ENCODE data around the gene PCDH19.

Gene PCDH19

GRCh38 chrX:100405424-100405823, 4.6 kb downstream of the PCDH19 start:
- no peak for DNase-seq

DNA sequence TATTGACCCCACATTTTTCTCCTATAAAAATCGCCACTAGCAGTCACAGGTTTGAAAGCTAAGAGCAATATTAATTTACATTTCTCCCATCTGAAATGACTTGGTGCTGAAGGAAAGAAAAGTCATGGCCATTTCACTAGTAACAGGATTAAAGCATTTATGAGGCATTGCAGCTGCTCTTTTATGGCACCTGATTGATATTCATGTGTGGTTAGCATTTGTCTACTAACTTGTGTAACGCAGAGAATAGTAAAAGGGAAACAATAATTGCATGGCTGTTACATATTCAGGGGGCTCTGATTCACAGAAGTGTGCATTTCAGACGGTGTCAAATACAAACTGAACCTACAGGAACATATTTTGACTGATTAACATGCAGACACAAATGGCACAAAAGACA, 5.2 kb downstream of the PCDH19 start:
- no peak for DNase-seq

DNA sequence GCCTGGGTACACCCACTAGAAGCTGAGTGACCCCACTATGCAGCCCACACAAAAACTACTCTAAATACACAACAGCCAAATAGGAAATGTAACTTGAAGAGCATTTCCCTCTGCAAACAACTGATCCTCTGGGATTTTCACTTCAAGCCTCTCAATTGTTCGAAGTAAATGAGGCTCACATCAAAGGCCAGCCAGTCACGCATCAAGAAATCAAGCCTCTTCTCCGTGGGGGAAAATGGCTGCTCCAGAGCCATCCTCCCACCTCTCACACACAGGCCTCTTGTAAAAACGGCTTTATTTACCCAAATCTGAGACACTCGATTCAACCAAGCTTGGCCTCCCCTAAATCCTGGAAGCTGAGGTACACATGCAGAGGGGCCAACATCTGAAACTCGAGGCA, 14.3 kb downstream of the PCDH19 start:
- no peak for DNase-seq

GRCh38 chrX:100381619-100382018, 28.5 kb downstream of the PCDH19 start:
- no peak for DNase-seq

GRCh38 chrX:100379388-100379986, 30.6 kb downstream of the PCDH19 start:
- DNase-seq, result no peak

- DNase-seq, result no peak
These were observed 32.2 kb downstream of the PCDH19 start for GRCh38 chrX:100377826-100378225.

- DNase-seq, result no peak
These were observed 33.5 kb downstream of the PCDH19 start for GRCh38 chrX:100376576-100376975.

GRCh38 chrX:100373673-100374072, 36.4 kb downstream of the PCDH19 start:
- no peak for DNase-seq

- no peak for DNase-seq
These were observed 41.9 kb downstream of the PCDH19 start for GRCh38 chrX:100368167-100368566.

DNA sequence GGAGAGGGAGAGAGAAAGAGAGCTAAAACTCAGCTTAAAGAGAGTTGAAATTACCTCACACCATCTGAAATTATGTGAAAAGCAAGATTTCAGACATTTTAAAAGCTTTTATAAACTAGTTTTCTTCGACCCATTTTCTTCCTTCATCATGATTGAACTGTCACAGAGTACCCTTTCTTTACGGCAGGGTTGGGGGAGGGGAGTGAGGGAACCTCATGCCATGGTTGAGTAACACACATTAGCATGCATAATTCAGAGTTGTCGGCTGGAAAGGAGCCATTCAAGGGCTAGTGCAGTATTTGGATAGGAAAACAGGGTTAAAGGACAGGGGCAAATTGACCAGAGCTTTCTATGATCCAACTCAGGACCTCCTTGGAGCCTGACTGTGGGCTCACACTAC, 46.2 kb downstream of the PCDH19 start:
- no peak for DNase-seq

DNA sequence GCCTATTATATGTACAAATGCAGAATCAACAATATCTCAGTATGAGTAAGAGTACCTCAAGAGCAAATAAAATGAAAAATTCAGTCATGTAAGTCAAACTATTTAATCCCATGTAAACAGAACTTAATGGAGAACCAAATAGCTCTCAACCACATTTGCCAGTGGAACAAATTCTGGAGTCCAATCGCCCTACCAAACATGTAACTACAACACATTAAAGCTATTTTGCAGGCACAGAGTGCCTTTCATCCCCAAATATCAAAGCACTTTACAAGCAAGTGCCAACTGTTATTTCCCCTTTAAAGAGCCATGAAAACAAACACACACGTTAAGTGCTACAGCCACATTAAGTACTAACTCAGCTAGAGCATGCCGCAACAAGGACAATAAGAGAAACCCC, 51.3 kb downstream of the PCDH19 start:
- no peak for DNase-seq

DNA sequence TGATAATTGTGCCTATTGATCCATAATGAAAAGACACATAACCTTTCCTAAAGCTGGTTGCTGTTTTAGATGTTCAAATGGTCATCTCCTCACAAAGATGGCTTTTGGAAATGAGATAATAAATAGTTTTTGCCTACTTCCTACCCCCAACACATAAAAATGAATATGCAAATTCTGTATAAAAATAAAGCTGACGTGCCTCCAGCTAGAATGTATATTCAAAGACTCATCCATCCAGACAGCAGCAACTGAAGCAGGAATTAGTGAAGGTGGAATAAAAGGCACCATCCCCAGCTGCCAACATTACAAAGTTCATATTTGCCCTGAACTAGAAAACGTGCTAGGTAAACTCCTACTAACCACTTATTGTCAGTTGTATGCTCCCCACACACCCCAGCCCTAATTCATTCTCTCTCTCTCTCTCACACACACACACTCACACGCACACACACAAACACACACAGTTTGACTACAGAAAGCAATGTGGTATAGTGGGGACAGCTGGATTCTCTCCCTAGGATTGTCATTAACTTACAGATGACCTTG, 53.6 kb downstream of the PCDH19 start:
- no peak for DNase-seq

- DNase-seq, result no peak
These were observed 54.4 kb downstream of the PCDH19 start for GRCh38 chrX:100355680-100356079.

DNA sequence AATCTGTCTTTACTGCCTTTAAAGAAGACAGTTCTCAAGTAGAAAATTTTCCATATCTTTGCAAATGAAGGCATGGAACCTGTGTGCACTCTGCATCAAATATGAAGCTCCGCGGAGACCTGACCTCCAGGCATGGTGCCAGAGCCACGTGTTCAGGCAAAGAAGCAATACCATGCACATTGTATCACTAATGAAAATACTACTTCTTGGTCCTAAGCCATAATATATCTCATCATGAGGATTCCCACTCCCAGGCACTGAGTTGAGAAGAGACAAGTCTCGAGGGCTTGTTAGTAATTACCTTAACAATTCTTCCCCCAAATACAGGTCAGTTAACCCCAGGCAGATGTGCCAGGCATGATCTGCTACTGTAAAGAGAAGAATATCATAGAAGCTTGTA, 56.7 kb downstream of the PCDH19 start:
- DNase-seq, result no peak

GRCh38 chrX:100350704-100351489, 59.2 kb downstream of the PCDH19 start:
- no peak for DNase-seq

GRCh38 chrX:100349391-100349790, 60.7 kb downstream of the PCDH19 start:
- DNase-seq, result no peak

DNA sequence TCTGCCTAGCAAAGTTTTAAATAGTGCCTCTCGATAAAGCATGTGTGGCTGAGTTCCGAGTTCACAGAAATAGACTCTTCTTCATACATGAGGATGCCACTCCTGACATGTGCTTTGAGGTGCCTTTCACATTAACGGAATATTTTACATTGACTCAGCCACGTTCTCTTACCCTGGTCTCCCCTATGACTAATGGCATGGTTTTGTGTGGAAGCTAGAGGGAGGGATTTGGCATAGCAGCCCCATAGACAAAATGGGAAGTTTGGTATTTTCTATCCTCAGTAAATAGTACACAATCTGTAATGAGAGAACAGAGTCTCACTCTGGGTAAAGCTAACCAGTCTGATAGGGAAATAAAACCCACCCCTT, 68.9 kb downstream of the PCDH19 start:
- DNase-seq, result no peak

GRCh38 chrX:100340491-100341141, 69.5 kb downstream of the PCDH19 start:
- DNase-seq, result no peak

- no peak for DNase-seq
These were observed 81.7 kb downstream of the PCDH19 start for GRCh38 chrX:100328351-100328750.

DNA sequence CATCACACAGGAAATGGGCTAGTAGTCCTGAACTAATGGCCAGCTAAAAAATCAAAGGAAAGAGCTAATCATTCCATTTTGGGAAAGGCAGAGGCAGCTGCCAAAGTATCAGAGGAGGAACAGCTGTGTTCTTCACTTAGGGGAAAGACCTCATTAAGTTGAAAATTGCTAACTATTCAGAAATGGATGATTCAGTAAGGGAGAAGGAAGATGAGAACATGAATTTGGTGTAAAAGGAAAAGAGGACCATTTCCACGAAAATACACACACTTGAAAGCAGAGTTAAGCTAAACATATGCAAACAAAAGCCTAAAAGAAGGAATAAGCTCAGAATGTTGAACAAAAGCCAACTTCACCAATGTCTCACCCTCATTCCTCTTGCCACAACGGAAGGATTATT, 90.4 kb downstream of the PCDH19 start:
- no peak for DNase-seq

GRCh38 chrX:100316987-100317386, 93.1 kb downstream of the PCDH19 start:
- no peak for DNase-seq

DNA sequence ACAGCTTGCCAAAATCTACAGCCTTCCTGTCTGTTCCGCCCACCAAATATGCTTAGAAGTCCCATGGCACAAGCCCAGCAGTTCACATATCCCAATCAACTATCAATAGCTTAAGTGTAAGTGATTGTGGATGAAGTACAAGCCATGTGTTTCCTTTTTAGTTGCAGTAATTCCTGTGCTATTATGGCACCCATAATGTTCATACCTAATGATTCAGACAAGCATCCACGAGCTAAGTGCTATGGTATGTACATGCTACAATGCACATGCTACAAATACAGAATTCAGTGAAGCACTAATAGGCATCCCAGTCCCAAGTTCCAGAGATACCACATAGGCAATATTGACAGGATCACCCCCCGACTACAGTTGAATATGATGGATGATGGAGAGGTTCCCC, 94.5 kb downstream of the PCDH19 start:
- no peak for DNase-seq

DNA sequence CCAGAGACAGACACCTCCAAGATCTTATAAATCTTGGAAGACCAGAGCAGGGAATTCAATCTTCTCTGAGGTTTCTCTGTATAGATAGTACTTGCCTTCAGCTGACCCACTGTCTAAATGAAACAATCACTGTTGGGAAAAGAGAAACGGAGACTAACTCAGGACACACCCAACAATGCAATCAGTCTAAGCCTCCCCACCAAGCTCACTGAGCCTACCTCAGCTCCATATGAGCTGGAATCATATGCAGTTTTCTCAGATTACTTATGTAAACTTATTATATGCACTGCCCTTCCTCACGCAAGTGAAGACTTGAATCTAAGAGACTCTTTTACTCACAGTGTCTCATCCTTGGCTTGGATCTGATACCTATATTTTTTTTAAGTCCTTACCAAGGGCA, 110.5 kb downstream of the PCDH19 start:
- no peak for DNase-seq

- DNase-seq, result no peak
These were observed 112.3 kb downstream of the PCDH19 start for GRCh38 chrX:100297728-100298127.
